ENCODE results near the gene SLC2A9. TPM values are rescaled to one million over a fixed set of nuclear protein-coding genes. Genes with fewer than 3 reads are reported as not detected.

Gene SLC2A9
- total RNA-seq, 1 donor from 2014 or later, result 0.54 TPM

- Mint-ChIP-seq H3K9me3 (ENCODE audit: unreplicated experiment) (no peaks in the 10 kb centered on the region), H3K36me3 (ENCODE audit: low read depth, unreplicated experiment) (no peaks in the 10 kb centered on the region), H3K27me3 (ENCODE audit: low read depth, unreplicated experiment) (peaks cover 23% of the 10 kb centered on the region), H3K27ac (ENCODE audit: unreplicated experiment) (no peak overlapping the region), H3K4me1 (ENCODE audit: low read depth, unreplicated experiment) (no peaks in the 10 kb centered on the region), H3K4me3 (ENCODE audit: unreplicated experiment) (no peak overlapping the region)
- Histone ChIP-seq H3K9ac (ENCODE audit: low read length) (no peak overlapping the region), H4K20me1 (ENCODE audit: insufficient read depth, low read length) (no peaks in the 10 kb centered on the region), H3K4me1 (ENCODE audit: insufficient read depth, low read length) (peaks cover 5% of the 10 kb centered on the region), H3K9me3 (ENCODE audit: insufficient read depth, low read depth, low read length) (no peaks in the 10 kb centered on the region), H3K79me2 (ENCODE audit: insufficient read depth, low read length) (no peaks in the 10 kb centered on the region), H3K27ac (ENCODE audit: low read depth, low read length) (no peak overlapping the region), H3K4me2 (ENCODE audit: low read length) (no peak overlapping the region), H2AFZ (ENCODE audit: low read depth, low read length) (no peak overlapping the region), H3K4me3 (ENCODE audit: insufficient read depth, low read depth, low read length) (no peak overlapping the region), H3K27me3 (ENCODE audit: insufficient read depth, low read length) (peaks cover 3% of the 10 kb centered on the region), H3K36me3 (ENCODE audit: insufficient read depth, low read length) (no peaks in the 10 kb centered on the region)
- DNase-seq (ENCODE audit: low read depth) (no peak), FAIRE-seq (no peak)
- no peak for TF ChIP-seq CTCF (IDR thresholded peaks at IDR 0.05; ENCODE audit: insufficient read depth, low read depth, low read length)
- no peak for TF ChIP-seq EZH2 (IDR thresholded peaks at IDR 0.05; ENCODE audit: insufficient read depth, low read length)
Observed at GRCh38 chr4:10016169-10016568, 5.1 kb downstream of the SLC2A9 start.

- Mint-ChIP-seq H3K4me1 (ENCODE audit: low read depth, unreplicated experiment) (peaks cover under 1% of the 10 kb centered on the region), H3K27ac (ENCODE audit: unreplicated experiment) (peak overlapping the region; percentile 71), H3K9me3 (ENCODE audit: unreplicated experiment) (no peaks in the 10 kb centered on the region), H3K36me3 (ENCODE audit: low read depth, unreplicated experiment) (no peaks in the 10 kb centered on the region), H3K4me3 (ENCODE audit: unreplicated experiment) (no peak overlapping the region), H3K27me3 (ENCODE audit: low read depth, unreplicated experiment) (peaks cover 21% of the 10 kb centered on the region)
- Histone ChIP-seq H3K36me3 (ENCODE audit: insufficient read depth, low read length) (no peaks in the 10 kb centered on the region), H3K27me3 (ENCODE audit: insufficient read depth, low read length) (peaks cover 3% of the 10 kb centered on the region), H3K9ac (ENCODE audit: low read length) (no peak overlapping the region), H3K4me3 (ENCODE audit: insufficient read depth, low read depth, low read length) (no peak overlapping the region), H2AFZ (ENCODE audit: low read depth, low read length) (no peak overlapping the region), H3K79me2 (ENCODE audit: insufficient read depth, low read length) (no peaks in the 10 kb centered on the region), H3K9me3 (ENCODE audit: insufficient read depth, low read depth, low read length) (no peaks in the 10 kb centered on the region), H3K4me2 (ENCODE audit: low read length) (no peak overlapping the region), H3K4me1 (ENCODE audit: insufficient read depth, low read length) (peaks cover 5% of the 10 kb centered on the region), H3K27ac (ENCODE audit: low read depth, low read length) (no peak overlapping the region), H4K20me1 (ENCODE audit: insufficient read depth, low read length) (no peaks in the 10 kb centered on the region)
- TF ChIP-seq CTCF (IDR thresholded peaks at IDR 0.05; ENCODE audit: insufficient read depth, low read depth, low read length) (peak; percentile 43), EZH2 (IDR thresholded peaks at IDR 0.05; ENCODE audit: insufficient read depth, low read length) (no peak)
- DNase-seq (ENCODE audit: low read depth) (no peak), FAIRE-seq (no peak)
Observed at GRCh38 chr4:10015140-10015753, 6.0 kb downstream of the SLC2A9 start.

DNA sequence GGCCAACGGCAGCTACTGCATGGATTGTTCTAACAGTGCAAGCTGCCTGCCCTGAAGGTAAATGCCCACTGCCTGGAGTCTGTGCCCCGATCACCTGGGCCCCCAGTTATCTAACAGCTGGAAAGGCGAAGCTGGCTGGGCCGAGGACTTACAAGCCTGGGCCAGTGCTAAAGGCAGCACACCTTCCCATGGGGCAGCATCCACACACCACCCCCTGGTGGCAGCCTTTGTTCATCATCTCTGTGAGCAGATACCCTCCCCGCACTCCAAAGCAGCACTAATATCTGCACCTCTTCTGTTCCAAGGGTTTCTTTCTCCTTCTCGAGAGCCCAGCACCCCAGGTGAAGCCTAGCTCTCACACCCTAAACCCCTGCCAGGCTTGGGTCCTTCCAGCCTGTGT is 7.6 kb downstream of the SLC2A9 start:
- Histone ChIP-seq H3K36me3 (ENCODE audit: insufficient read depth, low read length) (no peaks in the 10 kb centered on the region), H3K4me1 (ENCODE audit: insufficient read depth, low read length) (no peaks in the 10 kb centered on the region), H4K20me1 (ENCODE audit: insufficient read depth, low read length) (no peaks in the 10 kb centered on the region), H3K4me2 (ENCODE audit: low read length) (no peak overlapping the region), H2AFZ (ENCODE audit: low read depth, low read length) (no peak overlapping the region), H3K27me3 (ENCODE audit: insufficient read depth, low read length) (peaks cover 3% of the 10 kb centered on the region), H3K9ac (ENCODE audit: low read length) (no peak overlapping the region), H3K79me2 (ENCODE audit: insufficient read depth, low read length) (no peaks in the 10 kb centered on the region), H3K27ac (ENCODE audit: low read depth, low read length) (no peak overlapping the region), H3K4me3 (ENCODE audit: insufficient read depth, low read depth, low read length) (no peak overlapping the region), H3K9me3 (ENCODE audit: insufficient read depth, low read depth, low read length) (no peaks in the 10 kb centered on the region)
- Mint-ChIP-seq H3K9me3 (ENCODE audit: unreplicated experiment) (no peaks in the 10 kb centered on the region), H3K4me3 (ENCODE audit: unreplicated experiment) (no peak overlapping the region), H3K27ac (ENCODE audit: unreplicated experiment) (no peak overlapping the region), H3K4me1 (ENCODE audit: low read depth, unreplicated experiment) (peaks cover 13% of the 10 kb centered on the region), H3K27me3 (ENCODE audit: low read depth, unreplicated experiment) (peaks cover 16% of the 10 kb centered on the region), H3K36me3 (ENCODE audit: low read depth, unreplicated experiment) (no peaks in the 10 kb centered on the region)
- DNase-seq (ENCODE audit: low read depth) (no peak), FAIRE-seq (no peak)
- TF ChIP-seq EZH2 (IDR thresholded peaks at IDR 0.05; ENCODE audit: insufficient read depth, low read length), result no peak
- TF ChIP-seq CTCF (IDR thresholded peaks at IDR 0.05; ENCODE audit: insufficient read depth, low read depth, low read length), result peak; percentile 12

Measured in astrocyte (in vitro differentiated cells and primary cell).